Stimulated activated CD4-positive, alpha-beta T cell treated with anti-CD3 and anti-CD28 coated beads, Interleukin-15, amount 100 ng/mL, for 24 hours (primary cell): ENCODE measurements around the gene CEMP1.
"Not testable (repeated sequence)": the region's sequence is repeated elsewhere in the genome, so short reads cannot be mapped to it uniquely, and the experiment has no call there.

Experiments used
- DNase-seq: peaks from one replicate; pipeline ENCODE4 v3.0.0-alpha.2; 2020

Gene CEMP1

DNA sequence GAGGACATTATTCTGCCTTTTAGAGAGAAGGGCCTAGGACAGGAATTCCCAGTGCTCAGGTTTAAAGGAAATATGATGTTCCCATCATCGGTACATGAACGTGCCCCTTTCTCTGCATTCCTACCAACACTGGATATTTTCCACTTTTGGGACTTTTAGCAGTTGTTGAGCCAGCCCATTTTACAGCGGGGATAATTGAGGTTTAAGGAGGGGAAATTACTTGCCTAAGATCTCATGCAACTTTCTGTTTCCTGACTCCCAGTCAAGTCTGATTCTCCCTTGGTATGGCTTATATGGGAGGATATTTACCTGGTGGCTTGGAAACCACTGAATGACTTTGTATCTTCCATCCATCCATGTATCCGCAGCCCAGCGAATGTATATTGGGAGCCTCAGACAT is 3.1 kb upstream of the CEMP1 start:
- not testable (repeated sequence) for DNase-seq

DNA sequence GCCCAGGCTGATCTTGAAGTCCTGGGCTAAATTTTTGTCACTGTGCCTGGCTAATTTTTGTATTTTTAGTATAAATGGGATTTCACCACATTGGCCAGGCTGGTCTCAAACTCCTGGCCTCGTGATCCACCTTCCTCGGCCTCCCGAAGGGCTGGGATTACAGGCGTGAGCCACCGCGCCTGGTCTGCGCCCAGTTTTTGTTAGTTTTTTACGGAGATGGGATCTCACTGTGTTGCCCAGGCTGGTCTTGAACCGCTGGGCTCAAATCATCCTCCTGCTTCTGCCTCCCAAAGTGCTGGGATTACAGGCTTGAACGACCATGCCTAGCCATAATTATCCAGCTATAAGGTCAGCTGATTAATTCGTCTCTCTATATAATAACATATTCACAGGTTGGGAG is 2.7 kb upstream of the CEMP1 start:
- DNase-seq: no peak

DNA sequence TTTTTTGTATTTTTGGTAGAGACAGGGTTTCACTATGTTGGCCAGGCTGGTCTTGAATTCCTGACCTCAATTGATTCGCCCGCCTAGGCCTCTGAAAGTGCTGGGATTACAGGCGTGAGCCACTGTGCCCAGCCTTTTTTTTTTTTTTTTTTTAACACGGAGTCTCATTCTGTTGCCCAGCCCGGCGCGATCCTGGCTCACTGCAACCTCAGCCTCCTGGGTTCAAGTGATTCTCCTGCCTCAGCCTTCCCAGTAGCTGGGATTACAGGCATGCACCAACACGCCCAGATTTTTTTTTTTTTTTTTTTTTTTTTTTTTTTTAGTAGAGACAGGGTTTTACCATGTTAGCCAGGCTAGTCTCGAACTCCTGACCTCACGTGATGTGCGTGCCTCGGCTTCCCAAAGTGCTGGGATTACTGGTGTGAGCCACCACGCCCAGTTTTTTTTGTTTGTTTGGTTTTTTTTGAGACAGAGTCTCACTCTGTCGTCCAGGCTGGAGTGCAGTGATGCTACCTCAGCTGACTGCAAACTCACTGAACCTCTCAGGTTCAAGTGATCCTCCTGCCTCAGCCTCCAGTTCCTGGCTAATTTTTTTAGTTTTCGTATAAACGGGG is 2.0 kb upstream of the CEMP1 start:
- DNase-seq: not testable (repeated sequence)

DNA sequence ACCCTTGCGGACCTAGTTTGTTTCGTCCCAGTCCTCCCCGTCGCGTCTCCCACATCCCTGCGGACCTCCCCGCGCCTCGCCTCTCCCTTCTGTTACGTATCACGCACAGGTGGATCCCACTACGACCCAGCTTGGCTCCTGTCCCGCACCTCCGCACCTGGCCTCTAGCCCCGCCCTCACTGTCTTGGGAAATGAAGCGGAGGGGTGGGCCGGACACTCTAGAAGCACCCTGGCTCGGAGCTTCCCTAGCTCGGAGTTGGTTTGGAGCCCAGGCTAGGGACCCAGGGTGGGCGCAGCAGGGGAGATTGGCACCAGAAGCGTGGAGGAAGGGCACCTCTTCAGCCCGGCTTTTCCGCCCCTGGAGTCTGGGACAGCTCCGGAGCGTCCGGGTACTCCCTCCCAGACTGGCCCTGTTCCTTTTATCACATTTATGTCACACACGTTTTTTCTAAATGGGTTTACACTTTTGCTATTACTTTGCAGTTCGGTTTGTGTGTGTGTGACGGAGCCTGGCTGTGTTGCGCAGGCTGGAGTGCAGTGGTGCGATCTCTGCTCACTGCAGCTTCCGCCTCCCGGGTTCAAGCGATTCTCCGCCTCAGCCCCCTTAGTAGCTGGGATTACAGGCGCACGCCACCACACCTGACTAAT is 1.4 kb upstream of the CEMP1 start:
- DNase-seq: peak; percentile 72

DNA sequence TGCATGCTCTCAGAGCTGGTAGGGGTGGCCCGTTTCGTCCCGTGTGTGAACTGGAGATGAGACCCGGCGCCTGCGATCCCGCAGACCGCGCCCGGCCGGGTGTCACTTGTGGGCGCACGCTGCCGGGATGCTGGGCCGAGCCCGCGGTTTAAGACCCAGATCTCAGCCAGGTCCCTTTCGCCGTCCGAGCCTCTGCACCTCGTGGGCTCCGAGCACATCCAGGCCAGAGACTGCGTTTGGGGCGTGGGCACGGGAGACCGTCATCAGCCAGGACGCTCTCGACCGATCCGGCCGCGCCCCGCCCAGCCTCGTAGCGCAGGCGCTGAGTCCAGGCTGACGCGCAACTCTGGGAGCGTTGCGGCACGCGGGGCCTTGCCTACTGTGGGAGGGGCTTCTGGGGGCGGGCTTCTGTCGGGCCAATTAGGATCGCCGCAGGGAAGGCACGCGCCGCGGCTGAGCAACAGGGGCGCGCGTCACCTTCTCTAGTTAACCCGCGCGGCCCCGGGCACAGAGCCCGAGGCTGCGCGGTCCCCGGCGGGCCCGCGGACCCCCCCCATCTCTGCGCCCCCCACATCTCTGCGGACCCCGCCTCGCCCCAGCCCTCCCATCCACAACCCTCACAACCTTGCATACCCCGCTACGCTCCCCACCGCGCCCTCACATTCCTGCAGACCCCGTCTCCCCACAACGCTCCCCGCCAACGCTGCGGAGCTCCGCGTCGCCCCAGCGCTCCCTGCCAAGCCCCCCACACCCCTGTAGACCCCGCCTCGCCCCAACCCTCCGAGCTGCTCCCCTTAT is 687 bp upstream of the CEMP1 start:
- peak; percentile 99 for DNase-seq

DNA sequence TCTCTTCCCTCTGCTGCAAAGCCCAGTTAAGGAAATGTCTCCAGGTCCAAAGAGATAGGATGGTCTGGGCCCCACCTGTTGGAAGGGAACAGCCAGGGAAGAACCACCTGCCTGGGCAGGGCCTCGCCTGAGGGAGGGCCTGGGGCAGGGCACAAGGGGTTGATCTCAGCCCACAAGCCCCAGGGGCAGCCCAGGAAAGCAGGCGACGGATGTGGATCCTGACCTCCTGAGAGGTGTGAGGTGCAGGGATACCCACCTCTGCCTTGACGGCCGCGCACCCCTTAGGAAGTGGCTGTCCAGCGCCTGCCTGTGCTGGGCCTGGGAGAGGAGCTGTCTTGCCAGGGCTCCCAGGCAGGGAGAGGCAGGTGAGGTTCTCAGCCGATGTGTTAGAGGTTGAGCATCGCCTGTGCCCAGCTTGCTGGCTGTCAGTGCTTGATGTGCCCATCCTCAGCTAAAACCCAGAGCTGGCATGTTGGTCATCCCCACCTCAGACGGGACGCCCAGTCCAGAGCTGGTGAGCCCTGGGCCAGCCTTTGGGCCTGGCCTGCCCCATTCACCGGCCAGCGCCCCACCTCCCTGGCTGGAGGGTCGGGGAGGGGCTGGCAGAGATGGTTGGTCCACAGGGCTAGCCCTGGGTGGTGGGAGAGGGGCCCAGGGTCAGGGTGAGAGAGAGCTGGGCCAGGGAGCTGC is 434 bp downstream of the CEMP1 start:
- DNase-seq: no peak

DNA sequence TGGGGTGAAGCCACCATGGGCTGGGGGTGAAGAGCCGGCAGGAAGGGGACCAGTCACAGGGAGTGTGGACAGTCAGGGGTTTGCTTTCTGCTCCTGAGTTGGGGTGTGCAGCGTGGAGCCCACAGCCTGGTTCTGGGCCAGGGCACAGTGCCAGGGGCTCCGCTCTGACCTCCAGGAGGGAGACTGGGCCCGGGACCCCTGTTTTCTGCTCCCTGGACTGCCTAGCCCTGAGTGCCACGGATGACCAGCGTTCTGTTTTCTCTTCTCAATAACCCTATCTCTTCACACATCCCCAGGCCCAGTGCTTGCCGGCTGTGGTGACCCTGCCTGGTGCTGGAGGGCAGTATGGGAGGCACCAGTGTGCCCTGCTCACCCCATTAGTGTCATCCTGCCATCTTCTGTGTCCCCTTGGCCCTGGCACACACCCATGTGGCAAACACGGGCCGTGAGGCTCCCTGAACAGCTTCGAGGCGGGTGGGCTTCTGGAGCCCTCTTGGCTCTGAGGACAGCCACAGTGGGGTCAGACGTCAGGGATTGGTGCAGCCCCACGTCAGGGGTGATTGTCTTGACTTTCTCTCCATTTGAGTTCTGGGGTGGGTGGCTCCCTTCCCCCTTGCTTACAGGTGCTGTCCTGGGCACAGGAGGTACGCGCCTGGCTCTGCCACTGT is 1.1 kb downstream of the CEMP1 start:
- no peak for DNase-seq

DNA sequence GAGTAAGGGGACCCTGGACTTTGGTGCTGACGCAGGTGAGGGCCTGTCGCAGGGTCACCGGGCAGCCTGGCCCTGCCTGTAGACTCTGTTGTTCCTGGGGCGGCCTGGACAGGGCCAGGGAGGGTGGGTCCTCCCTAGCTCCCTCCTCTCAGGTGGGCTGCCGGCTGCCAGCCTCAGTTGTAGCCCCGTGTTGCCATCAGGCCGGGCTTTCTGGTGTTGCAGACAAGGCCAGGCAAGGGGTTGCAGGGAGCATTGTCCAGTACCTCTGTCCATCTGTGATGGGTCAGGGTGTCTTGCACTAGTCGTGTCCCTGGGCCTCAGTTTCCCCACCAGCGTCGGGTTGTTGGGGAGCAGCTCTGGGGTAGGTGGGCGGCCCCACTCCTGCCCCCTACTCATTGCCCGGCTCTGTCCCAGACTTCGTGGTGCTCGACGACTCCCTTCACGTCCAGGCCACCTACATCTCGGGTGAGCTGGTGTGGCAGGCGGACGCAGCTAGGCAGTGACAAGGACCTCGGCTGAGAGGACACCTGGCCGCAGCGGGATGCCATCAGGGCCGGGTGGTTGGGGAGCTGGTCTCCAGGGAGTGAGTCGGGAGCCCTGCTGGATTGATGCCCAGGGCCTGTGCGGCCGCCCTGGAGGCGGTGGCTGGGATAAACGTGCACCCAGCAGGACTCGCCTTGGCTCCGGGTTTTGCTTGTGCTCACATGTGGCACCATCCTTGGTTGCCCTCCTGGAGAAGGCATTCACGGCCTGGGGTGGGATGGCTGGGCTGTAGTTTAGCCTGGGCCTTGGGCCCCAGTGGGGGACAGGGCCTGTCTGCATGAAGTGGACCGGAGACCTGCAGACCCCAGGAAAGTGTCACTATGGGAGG is 1.9 kb downstream of the CEMP1 start:
- DNase-seq: no peak

DNA sequence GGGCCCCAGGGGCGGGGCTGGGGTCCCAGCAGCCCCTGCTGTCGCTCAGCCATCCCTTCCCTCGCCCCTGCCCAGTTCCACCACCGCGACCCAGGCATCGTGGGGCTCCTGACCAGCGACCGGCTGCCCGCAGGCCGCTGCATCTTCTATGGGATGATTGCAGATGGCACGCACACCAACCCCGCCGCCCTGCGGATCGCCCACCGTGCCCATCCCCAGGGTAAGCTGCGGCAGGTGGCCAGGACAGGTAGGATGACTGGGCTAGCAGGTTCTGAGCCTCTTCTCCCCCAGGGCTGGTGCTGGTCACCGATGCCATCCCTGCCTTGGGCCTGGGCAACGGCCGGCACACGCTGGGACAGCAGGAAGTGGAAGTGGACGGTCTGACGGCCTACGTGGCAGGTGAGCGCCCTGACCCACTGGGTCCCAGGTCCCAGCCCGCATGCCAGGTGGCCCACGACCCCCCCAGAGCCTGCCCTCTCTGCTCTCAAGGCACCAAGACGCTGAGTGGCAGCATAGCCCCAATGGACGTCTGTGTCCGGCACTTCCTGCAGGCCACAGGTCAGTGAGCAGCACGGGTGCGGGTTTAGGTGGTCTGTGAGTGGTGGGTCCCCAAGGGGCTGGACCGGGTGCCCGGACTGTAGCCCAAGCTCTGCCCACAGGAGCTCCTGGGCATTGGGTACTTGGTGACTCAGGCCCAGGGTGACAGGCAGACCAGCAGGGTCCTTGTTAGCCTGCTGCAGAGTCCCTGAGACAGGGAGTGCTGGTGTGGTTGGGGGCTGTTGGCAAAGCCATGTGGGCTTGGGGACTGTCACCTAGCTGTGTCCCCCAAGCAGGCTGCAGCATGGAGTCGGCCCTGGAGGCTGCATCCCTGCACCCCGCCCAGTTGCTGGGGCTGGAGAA is 2.8 kb downstream of the CEMP1 start:
- no peak for DNase-seq

DNA sequence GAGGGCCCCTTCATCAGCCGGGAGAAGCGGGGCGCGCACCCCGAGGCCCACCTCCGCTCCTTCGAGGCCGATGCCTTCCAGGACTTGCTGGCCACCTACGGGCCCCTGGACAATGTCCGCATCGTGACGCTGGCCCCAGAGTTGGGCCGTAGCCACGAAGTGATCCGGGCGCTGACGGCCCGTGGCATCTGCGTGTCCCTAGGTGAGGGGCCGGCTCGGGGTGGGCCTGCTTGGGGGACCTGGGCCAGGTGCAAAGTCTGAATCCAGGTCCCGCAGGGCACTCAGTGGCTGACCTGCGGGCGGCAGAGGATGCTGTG is 3.5 kb downstream of the CEMP1 start:
- DNase-seq: no peak

DNA sequence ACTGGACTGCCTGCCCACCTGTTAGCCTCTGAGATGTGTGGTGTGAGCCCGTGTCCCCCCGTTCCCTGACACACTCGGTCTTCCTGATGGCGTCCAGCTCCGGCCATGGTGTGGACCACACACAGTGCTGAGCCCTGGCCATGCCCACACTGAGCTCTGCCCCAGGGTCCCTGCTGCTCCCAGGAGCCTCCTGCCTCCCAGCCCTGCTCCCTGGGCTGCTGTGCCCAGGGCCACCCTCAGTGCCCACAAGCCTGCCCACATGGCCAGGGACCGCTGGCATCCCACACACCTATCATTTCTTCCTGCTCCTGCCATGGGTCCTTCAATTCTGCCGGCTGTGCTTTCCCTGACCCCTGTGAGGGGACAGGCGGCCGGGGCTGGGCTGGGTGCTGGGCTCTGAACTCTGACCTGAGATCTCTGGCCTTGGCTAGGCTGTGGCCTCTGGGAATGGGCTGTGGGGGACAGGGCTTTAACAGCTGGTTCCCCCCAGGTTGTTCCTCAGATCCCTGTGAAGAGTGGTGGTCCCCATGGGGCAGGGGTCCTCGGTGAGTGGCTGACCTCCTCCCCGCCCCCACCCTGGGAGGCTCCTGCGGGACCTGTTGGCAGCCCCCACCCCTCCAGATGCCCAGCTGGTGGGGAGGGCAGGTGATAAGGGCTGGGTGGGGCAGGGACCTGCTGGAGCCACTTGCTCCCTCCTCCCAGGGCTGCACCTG is 4.0 kb downstream of the CEMP1 start:
- DNase-seq: no peak

DNA sequence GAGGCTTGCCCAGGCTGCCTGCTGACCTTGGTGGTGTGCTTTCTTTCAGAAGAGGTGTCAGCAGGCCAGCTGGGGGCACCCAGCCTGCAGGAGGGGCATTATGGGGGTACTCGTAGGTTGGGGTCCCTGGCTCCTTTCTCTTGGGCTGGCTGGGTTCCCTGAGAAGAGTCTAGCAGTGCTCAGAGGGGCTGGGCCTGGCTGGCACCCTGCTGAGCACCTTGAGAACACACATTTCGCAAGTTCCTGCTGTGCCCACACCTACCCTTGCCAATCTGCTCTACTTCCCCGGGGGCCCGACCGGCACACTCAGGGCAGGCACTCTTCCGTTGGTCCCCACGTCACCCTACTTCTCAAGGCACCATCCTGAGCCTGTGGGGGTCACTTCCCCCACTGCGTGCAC is 5.1 kb downstream of the CEMP1 start:
- DNase-seq: no peak

DNA sequence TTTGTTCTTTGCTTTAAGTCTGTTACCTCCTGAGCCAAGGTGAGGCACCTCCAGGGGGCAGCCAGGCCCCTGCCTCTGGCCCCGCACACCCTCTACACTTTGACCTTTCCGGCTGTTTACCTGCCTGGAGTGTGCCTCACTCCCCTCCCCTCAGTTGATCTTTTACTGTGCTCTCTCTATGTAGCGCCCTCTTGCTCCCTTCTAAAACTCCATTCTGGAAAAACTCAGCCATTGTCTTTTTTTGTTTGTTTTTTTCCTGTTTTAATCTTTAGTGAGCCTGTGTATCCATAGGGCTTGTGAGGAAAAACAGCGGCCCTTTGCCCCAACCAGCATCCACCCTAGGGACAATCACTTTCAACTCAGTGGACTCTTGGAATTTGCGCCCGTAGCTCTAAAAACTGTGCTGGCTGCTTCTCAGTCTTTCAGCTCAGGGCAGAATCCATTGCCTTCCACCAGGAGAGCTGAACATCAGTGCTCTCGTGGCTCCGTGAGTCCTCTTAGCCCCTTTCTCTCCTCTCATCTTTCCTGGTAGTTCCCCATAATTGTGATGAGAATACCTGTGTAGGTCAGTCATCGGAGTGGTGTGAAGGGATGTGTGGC is 6.8 kb downstream of the CEMP1 start:
- DNase-seq: no peak

DNA sequence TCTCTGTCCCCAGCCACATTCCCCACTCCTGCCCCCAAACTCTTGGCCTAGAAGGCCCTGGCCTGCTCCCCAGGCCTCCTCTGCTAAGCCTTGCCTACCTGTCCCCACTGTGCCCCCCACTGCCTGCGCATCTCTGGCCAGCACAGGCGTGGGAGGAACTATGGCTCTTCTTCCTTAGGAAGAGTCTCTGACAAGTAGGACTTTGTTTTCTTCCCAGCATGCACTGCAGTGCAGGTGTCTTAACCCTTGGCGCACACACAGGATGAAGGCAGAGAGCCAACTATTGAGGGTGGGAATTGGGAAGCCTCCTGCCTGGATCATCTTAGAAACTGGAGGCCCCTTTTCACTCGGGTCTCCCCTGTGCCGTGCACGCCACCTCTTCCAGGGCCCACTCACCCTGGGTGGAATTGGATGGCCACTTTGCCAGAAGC is 7.4 kb downstream of the CEMP1 start:
- no peak for DNase-seq

DNA sequence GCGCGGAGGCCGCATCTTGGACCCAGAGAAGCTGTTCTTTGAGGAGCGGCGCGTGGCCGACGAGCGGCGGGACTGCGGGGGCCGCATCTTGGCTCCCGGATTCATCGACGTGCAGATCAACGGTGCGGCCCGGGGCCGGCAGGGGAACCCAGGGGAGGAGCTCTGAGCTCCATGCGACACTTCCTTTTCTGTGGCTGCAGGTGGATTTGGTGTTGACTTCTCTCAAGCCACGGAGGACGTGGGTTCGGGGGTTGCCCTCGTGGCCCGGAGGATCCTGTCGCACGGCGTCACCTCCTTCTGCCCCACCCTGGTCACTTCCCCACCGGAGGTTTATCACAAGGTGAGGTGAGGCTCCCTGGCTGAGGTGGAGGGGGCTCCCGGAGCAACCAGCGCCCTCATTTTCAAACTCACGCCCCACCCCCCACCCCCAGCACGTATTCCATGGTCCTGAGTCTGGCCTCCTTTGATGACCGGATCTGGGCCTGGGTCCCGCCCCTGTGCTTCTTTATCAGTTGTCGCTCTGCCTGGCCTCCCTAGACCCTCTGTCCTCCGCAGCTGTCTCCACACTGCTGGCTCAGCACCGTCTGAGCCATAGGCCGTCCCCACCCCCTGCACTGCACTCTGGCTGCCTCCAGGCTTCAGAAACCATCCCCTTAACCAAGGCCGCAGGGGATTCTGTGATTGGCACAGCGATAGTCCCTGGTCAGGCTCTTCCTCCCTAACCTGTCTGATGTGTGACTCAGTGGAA is 10.2 kb downstream of the CEMP1 start:
- peak; percentile 55 for DNase-seq

DNA sequence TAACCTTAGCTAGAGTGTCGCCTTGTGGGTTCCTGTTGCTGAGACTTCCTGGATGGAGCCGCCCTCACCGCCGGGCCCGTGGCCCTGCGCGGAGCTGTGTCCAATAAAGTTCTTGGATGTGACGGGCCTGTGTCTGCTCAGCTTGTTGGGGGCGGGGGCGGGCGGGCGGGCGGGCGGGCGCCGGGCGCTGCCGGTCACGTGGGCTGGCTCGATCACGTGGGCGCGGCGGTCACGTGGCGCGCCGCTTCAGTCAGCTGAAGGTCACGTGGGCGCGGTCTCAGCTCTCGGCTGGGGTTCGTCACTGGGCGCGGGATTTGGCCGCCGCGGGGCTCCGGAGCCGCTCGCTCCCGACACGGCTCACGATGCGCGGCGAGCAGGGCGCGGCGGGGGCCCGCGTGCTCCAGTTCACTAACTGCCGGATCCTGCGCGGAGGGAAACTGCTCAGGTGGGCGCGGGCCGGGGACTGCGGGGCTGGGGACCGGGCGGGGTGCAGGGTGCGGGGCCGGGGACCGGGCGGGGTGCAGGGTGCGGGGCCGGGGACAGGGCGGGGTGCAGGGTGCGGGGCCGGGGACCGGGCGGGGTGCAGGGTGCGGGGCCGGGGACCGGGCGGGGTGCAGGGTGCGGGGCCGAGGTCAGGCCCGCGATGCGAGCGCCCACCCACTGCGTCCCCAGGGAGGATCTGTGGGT is 11.0 kb downstream of the CEMP1 start, which contains the start of gene AMDHD2:
Gene AMDHD2, plus strand, starts transcription at position 275 of the 687 bp plus-strand sequence. Its CDS starts 88 bp downstream, at position 363.
- peak; percentile 93 for DNase-seq

DNA sequence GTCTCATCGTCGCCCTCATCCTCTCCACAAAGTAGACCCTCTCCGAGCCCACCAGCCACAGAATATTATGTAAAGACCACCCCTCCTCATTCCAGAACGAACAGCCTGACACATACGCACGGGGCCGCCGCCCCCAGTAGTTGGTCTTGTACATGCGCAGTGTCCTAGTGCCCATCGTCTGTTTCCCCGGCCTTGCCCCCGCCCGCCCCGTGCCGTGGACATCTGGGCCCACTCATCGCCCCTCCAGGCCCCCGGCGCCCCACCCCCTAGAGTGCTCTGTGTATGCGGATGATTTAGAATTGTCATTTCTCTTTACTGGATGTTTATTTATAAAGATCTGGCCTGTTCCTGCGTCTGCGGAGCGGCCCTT is 11.5 kb downstream of the CEMP1 start:
- DNase-seq: no peak
